GM19467 (cell line): ENCODE results near the gene GSDMA.

Source experiments
- ATAC-seq: cut with Tn5 transposase; IDR thresholded peaks from one replicate; pipeline ENCODE4 v1.9.1; 2021; ENCODE audit warnings: mild to moderate bottlenecking, moderate library complexity; ENCODE audit not compliant: unreplicated experiment

The GSDMA gene, protein sequence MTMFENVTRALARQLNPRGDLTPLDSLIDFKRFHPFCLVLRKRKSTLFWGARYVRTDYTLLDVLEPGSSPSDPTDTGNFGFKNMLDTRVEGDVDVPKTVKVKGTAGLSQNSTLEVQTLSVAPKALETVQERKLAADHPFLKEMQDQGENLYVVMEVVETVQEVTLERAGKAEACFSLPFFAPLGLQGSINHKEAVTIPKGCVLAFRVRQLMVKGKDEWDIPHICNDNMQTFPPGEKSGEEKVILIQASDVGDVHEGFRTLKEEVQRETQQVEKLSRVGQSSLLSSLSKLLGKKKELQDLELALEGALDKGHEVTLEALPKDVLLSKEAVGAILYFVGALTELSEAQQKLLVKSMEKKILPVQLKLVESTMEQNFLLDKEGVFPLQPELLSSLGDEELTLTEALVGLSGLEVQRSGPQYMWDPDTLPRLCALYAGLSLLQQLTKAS

DNA sequence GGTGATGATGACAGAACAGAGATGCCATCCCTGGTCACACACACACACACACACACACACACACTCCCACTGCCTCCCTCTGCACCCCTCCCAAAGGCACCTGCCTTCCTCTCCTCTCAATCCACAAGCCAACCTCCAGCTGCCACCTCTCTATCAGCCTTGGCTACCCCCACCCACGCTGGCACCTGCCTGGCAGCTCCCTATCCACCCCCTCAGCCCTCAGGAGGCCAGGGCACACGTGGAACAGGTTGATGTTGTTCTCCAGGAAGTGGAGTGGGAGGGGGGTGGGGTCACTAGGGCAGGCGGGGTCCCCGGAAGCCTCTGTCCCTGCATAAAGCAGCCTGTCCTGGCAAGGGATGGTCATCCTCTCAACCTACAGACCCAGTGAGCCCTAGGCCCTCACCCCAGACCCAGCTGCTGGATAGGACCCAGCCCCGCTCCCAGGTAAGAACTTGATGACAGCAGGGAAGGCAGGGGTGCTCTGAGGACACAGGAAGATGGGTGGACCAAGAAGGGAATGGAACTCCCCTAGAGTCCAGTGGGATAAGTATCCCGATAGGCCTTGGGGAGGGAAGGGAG lies at the start of gene GSDMA:
Gene GSDMA, plus strand, starts transcription at position 363 of the 579 bp plus-strand sequence. CDS start 2,684 bp downstream, outside the sequence.
- no peak for ATAC-seq

DNA sequence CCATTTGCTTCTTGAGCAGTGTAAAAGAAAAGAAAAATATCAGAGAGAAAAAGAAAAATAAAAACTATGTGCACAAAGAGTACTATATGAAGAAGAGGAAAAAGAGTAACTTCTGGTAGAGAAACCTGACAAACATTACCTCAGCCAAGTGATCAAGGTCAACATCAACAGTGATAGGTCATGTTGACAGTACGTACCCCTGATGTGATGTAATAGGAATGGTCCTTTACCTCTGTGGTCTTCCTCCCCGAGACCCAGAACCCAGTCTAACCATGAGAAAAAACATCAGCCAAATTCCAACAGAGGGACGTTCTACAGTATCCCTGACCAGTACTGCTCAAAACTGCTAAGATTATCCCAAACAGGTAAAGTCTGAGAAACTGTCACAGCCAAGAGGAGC lies 48.8 kb upstream of the GSDMA start:
- ATAC-seq, result no peak

DNA sequence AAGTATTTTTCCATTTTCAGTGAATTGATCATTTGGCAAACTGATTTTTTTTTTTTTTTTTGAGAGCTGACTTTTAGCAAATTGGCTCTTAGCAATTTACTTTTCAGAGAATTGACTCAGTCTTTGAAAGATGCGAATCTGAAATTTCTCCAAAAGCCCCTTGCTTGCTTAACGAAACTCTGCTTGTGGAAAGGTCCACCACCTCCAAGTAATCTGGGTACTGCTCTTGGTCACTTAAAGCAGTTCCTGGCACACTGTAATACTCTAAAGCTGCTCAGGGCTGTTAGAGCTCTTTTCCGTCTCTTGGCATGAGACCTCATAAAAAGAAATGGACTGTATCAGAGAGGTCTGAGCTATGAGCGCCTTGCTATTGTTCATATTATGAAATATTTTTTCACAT lies 47.2 kb upstream of the GSDMA start:
- ATAC-seq, result no peak

DNA sequence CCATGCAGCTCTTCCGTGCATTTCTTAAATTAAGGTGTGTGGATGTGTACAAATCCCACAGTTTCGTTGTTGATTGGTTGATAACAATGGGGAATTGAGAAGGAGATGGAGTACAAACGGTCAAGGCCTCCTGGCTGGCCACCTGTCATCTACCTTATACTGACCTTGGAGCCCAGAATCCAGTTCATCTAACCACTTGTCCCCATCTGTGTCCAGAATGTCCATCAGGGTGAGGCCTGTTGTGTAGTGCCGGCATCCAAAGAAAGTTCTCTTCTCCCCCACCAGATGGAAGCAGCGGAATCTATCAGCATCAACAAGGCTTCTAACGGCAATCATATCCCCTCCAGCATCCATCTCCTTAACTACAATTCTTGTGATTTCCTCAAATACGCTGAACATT lies 45.9 kb upstream of the GSDMA start:
- no peak for ATAC-seq

DNA sequence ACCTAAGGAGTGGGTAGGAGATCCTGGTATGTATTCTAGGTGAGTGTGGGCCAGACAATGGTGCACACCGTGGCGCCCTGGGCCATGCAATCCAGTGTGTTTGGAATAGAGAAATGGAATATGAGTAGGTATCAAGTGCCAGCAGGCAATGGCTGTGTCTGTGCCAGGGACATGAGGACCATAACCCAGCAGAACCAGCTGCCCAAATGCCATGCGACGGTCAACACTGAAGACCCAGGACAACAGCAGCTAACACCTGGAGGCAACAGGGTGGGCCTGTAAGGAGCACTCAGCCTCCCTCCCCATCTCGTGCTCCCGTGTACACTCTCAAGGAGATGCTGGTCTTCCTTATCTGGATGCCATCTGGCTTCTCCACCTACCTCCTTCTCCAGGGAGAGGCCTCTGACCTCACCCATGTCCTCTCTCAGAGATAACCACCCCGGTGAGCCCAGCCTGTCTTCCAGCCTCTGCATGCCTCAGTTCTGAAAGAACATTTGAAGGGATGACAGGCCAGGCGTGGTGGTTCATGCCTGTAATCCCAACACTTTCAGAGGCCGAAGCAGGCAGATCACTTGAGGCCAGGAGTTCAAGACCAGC lies 43.6 kb upstream of the GSDMA start:
- no peak for ATAC-seq

DNA sequence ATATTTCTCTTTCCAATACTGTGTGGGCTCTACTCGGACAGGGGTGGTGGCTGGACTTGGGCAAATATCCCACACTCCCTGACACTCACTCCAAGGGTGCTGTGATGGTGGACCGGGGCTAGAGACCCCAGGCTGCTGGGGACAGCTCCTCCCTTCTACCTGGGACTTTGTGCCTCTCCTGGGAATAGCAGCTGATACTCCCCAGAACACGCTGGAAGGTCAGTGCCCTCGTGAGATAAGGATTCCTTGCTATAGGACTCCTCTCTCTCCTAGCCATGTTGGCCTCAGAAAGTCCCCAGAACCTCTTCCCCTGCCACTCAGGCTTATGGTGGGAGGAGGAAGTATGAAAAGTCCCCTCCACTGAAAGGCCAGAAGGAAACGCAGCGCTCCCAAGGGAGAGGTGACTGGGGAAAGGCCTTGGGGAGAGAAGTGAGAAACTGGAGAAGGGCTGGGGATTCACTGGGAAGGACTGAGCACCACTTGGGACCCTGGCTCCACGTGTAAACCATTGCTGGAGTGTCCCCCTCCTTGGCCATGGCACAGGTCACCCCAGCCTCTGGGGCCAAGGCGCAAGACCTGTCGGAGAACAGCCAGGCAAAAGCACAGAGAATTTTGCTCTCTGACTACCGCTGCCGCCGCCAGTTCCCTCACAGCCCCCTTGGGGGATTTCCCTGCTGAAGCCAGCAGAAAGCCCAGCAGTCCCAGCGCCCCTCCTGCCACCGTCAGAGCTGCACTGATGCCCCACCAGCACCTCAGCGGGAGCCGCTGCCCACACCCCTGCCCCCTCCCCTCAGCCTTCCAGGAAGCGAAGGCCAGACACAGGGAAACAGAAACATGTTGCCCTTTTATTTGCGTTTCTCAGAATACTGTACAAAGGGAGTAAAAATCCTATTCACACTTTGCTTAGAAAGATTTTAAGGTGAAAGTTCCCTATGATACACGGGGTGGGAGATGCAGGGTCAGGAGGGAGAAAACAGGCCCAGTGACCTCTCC lies 42.3 kb upstream of the GSDMA start:
- ATAC-seq, result no peak

DNA sequence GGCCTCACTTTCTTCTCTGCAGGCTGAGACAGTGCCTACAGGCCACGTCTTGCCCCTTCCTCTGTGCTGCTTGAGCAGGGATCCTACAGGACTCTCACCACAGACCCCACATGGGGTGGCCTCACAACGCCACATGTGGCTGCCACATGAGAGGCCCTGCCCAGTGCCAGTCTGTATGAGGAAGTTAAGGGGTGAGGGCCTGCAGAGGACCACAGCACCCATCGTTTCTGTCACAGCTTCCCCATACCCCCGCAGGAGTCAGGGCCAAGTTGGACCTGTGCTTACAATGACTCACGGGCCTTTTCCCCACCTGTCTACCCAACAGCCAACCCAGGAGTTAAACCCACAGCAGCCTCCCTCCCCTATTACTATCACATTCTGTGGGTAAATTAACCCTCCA lies 41.5 kb upstream of the GSDMA start:
- no peak for ATAC-seq

DNA sequence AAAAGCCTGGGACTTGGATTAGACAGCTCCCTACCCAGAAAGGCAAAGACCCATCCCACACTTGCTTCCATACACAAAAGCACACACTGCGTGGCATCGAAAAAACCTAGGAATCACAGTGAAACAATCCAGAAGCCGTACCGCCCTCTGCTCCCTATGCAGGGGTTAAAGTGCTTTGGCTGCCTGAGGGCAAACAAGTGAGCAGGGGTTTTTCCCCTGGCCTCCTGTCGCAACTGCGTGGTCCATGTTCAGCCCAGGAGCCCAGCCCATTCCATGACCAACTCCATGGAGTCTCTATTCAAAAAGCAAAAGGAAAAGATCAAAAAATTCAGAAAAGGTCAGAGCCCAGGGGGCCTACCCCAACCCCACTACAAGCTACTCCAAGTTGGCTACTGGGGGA lies 40.8 kb upstream of the GSDMA start:
- ATAC-seq, result no peak

DNA sequence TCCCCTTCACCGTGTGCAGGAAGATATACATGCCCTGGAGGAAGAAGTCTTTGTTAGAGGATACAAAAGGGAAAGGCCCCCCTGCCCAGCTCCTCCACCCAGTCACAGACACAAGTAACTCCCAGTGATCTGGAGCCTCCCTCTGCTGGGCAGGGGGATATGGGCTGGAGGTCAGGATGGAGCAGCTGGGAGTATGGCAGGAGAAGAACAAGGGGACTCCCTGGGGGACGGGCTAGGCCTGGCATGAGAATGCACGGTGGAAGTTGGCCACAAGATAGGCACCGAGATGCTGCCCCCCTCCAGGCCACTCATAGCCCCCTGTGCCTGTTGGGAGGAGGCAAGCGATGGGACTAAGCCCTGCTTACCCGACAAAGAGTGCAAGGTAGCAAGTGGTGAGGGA lies 39.6 kb upstream of the GSDMA start:
- no peak for ATAC-seq

DNA sequence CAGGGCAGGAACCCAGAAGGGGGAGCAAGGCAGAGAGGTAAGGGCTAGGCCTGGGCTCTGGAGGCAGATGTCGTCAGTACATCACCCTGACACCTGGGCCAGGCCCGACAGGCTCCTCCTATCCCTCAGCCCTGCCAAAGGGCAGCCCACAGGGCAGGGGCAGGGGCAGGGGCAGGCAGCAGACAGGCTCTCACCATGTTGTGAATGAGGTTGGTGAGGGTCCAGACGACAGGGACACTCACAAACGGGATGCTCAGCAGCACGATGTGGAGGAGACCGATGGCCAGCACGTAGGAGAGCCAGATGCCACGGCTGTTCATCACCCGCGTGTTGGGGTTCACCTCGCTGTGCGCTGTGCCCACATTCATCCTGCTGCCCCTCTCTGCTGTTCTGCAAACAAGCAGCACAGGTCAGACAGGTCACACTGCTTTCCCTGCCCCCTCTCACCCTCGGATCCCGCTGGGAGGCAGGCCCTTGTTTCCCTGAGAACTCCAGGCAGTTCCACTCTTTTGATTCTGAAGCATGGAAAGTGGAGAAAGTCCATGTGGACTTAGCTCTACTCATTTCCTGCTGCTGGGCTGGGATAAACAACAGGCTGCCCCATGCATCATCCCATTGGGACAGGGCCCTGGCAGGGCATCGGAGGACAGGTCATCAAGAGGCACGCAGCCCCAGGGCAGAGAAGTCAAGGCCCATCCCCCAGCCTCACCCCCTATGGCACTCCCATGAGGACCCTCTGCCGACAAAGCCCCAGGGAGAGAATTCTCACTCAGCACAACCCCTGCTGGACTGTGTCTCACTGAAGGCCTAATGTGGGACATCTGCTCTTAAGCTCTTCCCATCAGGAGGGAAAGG lies 38.7 kb upstream of the GSDMA start:
- ATAC-seq, result no peak

DNA sequence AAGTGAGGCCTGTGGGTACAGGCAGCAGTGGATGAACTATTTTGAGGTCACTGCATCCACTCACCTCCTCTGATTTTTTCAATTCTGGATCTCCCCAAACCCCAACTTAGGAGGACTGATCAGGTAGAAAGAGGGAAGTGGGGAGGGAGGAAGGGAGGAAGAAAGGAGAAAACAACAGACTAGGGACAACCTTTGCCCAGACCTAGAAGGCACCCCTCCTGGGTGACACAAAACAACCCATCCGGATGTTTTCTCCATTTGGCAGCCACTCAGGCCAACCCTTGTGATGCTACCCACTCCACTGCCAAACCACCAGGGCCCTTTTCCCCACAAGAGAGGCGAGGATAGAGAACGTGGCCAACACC lies 38.1 kb upstream of the GSDMA start:
- ATAC-seq, result no peak

DNA sequence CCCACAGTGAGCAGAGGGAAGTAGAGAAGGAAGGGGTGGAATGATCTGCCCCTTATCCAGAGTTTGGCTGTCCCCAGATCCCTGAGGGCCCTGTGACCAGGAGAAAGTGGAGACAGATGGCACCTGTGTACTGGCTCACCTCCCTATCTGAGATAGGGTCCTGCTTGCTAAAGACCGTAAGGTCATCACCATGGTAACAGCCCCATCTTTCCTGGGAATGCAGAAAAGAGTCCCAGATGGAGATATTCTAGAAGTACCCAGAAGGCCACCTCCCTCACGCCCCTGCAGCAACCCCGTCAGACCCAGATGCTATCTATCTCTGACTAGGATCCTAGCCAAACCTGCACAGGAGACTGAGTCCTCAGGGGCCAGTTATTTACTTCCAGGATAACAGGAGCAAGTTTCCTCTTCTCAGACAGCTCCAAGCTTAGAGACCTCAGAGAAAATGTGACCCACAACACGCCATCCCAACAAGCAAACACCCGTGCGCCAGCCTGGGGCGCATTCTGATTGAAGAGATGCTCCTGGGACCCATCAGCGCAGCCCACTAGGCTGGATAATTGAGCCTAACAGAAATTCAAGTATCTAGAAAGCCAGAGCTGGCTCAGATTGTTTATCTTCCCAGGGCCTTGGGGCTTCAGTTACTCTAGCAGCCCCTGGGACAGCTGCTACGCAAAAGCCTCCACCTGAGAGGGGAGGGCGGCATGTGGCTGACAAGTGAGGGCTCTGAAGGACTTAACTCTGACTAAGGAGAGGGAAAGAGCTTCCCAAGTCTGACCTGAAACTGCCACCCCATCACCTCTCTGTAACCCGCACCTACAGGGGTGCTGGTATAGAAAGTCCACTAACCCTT lies 37.3 kb upstream of the GSDMA start:
- ATAC-seq, result no peak

DNA sequence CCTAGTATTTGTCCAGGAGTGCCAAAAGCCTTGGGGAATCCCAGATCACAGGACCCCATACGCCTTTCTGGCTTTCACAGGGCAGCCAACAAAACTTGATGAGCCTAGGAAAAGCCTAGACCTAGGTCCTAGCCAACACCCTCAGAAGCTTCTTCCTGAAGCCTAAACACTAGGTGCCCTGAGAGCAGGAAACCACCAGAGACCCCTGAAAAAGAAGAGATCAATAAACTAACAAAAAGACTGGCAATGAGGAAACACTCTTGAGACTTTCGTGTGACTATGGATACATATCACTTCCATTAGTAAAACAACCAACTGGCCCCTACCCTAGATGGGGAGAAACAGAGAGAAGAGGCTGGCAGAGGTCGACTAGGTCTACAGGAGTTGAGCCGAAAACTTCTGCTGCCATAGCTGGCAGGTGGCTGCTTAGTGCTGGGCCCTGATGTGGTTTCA lies 36.6 kb upstream of the GSDMA start:
- ATAC-seq, result no peak

DNA sequence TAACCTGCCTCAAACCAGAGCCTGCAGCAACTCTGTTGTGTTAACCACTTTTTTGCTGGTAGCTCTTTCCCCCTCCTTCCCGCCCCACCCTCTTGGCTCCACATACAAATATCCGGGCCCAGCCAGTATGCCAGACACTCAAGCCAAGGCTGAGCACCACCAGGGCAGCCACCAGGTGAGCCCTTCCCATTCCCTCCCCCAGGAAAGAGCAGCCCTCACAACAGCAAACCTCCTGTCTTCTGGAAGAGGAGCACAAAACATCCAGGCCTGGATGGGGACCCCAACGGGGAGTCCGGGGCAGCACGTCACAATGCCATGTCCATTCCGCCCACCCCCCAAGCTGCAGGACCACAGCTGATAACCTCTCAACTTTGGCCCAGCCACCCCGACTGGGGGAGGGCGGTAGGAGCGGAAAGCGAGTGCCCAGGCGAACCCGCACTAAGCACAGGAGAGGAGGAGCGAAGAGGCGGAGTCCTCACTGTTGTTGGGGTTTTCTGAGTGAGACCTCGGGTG lies 36.2 kb upstream of the GSDMA start:
- no peak for ATAC-seq

DNA sequence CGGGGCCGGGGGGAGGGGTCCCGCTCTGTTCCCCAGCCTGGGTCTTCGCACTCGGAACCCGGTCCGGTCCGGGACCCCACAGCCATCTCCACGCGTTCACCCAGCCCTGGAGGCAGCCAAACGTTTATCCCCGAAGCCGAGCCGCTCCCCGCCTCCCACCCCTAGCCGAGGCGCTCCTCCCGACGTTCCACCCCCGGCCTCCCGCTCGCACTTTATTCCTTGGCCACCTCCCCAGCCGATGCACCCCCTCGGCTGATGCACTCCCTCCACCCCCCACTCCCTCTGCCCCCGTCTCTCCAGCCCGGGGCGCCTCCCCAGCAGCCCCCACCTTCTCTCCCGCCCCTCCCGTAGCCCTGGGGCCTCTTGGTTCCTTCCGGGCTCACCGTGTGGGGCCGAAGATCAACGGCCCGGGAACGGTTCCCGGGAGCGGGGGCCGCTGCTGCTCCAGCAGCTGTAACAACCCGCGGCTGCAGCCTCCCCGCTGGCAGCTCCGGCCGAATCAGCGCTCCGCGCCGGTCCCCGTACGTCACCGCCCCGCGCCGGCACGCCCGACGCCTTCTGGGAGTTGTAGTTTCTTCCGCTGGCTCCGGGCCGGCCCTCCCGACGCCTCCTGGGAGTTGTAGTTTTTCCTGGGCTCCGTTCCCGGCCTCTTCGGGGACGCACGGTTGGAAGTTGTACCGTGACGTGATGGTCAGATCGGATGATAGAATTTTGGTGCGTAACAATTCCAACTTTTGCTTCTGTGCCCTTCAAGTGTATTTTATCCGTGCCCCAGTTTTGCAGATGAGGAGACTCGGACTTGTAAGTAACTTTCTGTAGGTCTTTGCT lies 35.5 kb upstream of the GSDMA start, which contains the start of the genes LRRC3C and ORMDL3:
Gene LRRC3C, plus strand, starts transcription at position 632 of the 828 bp plus-strand sequence. CDS start 13,792 bp downstream, outside the sequence.
Gene ORMDL3, minus strand, starts transcription at position 501 of the 828 bp plus-strand sequence. CDS start 3,398 bp downstream, outside the sequence.
- peak; percentile 69 for ATAC-seq

DNA sequence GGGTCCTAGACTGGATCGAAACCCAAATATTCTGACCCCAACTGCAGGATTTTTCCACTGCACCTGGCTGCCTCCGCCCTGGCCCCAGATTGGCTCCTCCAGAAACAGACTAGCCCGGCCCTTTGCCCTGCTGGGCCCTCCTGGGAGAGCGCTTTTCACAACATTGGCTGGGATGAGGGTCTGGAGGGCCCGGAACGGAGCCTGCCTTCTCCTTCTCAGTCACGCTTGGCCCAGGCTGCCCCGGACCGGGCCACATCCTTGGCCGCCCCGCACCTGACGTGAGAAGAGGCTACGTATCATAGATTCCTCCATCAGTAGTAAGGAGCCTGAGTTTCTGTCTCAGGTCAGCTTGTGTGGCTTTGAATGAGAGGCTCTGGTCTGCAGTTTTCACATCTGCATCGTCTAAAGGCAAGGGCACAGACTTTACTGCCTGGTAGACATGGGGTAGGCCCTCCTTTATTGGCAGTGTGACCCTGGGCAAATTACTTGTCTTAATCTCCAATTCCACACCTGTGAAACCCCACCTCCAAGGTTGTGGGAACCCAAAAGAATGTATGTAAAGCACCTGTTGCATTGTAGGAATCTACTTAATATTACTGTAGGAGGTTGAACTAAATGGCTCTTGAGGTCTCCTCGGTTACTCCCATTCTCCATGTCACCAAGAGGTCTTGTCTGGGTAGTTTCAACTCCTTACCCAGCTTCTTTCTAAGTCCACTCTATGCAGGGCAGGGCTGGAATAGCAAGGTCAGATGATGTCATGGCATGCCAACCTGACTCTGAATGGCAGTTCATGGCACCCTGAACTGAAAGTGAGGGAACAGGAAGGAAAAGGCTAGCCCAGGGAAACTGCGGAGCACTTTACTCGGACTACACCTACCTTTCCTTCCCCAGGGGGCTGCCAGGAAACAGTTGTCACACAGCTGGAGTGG lies 34.6 kb upstream of the GSDMA start:
- ATAC-seq, result peak; percentile 10
